ENCODE data around the gene SORBS2. TPM values are rescaled to one million over a fixed set of nuclear protein-coding genes. Genes with fewer than 3 reads are reported as not detected.
A peak's percentile ranks its signal among the peaks of the same experiment; 100 is the strongest.

The SORBS2 gene
- total and polyA plus RNA-seq, 2 of the 4 experiments (the other 2 are of a cell fraction), result 0.18 TPM; not detected in 1

DNA sequence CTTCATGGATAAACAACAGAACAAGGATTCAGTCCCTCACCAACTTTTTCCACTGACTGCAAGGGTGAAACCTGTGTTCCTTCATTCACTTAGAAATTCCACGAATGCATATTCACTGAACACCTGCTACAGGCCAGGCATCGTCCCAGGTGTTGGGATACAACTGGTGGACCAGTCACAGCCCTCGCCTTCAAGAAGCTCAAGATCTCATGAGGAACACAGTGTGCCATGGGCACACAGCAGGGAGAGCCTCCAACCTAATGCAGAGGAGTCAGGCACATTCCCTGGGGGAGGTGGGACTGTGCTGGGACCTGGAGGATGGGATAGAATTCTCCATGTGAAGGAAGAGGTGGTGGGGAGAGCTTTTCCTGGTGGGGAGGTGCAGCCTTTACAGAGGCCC lies 169.1 kb downstream of the SORBS2 start:
- Histone ChIP-seq H3K56ac (ENCODE audit: extremely low read depth, insufficient read depth, low read length) (no peak overlapping the region), H2AK5ac (ENCODE audit: low read depth, low read length) (no peak overlapping the region), H3K18ac (ENCODE audit: low read depth, low read length) (no peak overlapping the region), H3K27me3 (ENCODE audit: control insufficient read depth, insufficient read depth, low read length) (peaks cover 48% of the 10 kb centered on the region), H3K4me3 (ENCODE audit: insufficient read depth, low read depth, low read length) (no peak overlapping the region), H4K91ac (ENCODE audit: insufficient read depth, low read depth, low read length) (no peak overlapping the region), H2AK9ac (replicated peaks; ENCODE audit: low read depth, low read length, poor library complexity) (peak overlapping the region; percentile 14), H4K20me1 (ENCODE audit: insufficient read depth, low read length) (no peaks in the 10 kb centered on the region), H2BK20ac (ENCODE audit: low read depth, low read length) (no peak overlapping the region), H2BK15ac (ENCODE audit: low read depth, low read length) (no peak overlapping the region), H3K4me2 (ENCODE audit: low read depth, low read length) (no peak overlapping the region), H4K5ac (ENCODE audit: low read depth, low read length) (no peak overlapping the region), H3K9ac (ENCODE audit: low read depth, low read length) (no peak overlapping the region), H4K8ac (ENCODE audit: low read depth in 2 of 2, low read length in 2 of 2) (no peak overlapping the region), H2AFZ (replicated peaks; ENCODE audit: low read length, poor library complexity) (no peak overlapping the region), H3K4ac (ENCODE audit: low read depth, low read length) (no peak overlapping the region), H3K27ac (ENCODE audit: insufficient read depth, low read length) (no peak overlapping the region), H3K9me1 (ENCODE audit: insufficient read depth, low read length) (no peaks in the 10 kb centered on the region), H3K9me3 (ENCODE audit: control insufficient read depth, insufficient read depth, low read length) (no peaks in the 10 kb centered on the region), H3K36me3 (ENCODE audit: control insufficient read depth, insufficient read depth, low read length) (no peaks in the 10 kb centered on the region), H2BK5ac (ENCODE audit: low read depth, low read length, poor library complexity, severe bottlenecking) (no peak overlapping the region), H3K14ac (replicated peaks; ENCODE audit: low read depth, low read length) (no peak overlapping the region), H3K79me1 (ENCODE audit: low read depth in 1 of 2, low read length in 2 of 2) (no peaks in the 10 kb centered on the region), H3K23ac (ENCODE audit: low read depth, low read length) (no peak overlapping the region), H3K4me1 (ENCODE audit: control insufficient read depth, insufficient read depth, low read length) (peaks cover 3% of the 10 kb centered on the region; the same call in 1 of the 2 replicates), H2BK120ac (ENCODE audit: low read depth, low read length) (no peak overlapping the region)
- BruUV-seq (replicated peaks), result no TSS peak
- TF ChIP-seq, protein P1, sequence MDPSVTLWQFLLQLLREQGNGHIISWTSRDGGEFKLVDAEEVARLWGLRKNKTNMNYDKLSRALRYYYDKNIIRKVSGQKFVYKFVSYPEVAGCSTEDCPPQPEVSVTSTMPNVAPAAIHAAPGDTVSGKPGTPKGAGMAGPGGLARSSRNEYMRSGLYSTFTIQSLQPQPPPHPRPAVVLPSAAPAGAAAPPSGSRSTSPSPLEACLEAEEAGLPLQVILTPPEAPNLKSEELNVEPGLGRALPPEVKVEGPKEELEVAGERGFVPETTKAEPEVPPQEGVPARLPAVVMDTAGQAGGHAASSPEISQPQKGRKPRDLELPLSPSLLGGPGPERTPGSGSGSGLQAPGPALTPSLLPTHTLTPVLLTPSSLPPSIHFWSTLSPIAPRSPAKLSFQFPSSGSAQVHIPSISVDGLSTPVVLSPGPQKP (IDR thresholded peaks at IDR 0.05; ENCODE audit: borderline replicate concordance, low read depth, low read length), result no peak
- TF ChIP-seq RAD21 (IDR thresholded peaks at IDR 0.05; ENCODE audit: low read length), result no peak
- no peak for TF ChIP-seq SMC3 (IDR thresholded peaks at IDR 0.05; ENCODE audit: low read depth, low read length)
- TF ChIP-seq POLR2A (IDR thresholded peaks at IDR 0.05; ENCODE audit: low read depth, low read length), result no peak
- TF ChIP-seq MAFK (IDR thresholded peaks at IDR 0.05; ENCODE audit: low read depth, low read length), result no peak
- no peak for TF ChIP-seq NFE2L2 (IDR thresholded peaks at IDR 0.05; ENCODE audit: low read depth, low read length)
- no peak for TF ChIP-seq RFX5 (IDR thresholded peaks at IDR 0.05; ENCODE audit: low read depth, low read length)
- TF ChIP-seq MAZ (IDR thresholded peaks at IDR 0.05; ENCODE audit: borderline replicate concordance, low read depth, low read length), result no peak
- TF ChIP-seq, protein P2, sequence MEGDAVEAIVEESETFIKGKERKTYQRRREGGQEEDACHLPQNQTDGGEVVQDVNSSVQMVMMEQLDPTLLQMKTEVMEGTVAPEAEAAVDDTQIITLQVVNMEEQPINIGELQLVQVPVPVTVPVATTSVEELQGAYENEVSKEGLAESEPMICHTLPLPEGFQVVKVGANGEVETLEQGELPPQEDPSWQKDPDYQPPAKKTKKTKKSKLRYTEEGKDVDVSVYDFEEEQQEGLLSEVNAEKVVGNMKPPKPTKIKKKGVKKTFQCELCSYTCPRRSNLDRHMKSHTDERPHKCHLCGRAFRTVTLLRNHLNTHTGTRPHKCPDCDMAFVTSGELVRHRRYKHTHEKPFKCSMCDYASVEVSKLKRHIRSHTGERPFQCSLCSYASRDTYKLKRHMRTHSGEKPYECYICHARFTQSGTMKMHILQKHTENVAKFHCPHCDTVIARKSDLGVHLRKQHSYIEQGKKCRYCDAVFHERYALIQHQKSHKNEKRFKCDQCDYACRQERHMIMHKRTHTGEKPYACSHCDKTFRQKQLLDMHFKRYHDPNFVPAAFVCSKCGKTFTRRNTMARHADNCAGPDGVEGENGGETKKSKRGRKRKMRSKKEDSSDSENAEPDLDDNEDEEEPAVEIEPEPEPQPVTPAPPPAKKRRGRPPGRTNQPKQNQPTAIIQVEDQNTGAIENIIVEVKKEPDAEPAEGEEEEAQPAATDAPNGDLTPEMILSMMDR (conservative IDR thresholded peaks at IDR 0.05; ENCODE audit: low read depth, low read length), result no peak
- TF ChIP-seq, protein P3, sequence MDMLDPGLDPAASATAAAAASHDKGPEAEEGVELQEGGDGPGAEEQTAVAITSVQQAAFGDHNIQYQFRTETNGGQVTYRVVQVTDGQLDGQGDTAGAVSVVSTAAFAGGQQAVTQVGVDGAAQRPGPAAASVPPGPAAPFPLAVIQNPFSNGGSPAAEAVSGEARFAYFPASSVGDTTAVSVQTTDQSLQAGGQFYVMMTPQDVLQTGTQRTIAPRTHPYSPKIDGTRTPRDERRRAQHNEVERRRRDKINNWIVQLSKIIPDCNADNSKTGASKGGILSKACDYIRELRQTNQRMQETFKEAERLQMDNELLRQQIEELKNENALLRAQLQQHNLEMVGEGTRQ (IDR thresholded peaks at IDR 0.05; ENCODE audit: low read depth, low read length), result no peak
- no peak for TF ChIP-seq CHD1 (IDR thresholded peaks at IDR 0.05; ENCODE audit: low read depth, low read length)
- TF ChIP-seq FOS (IDR thresholded peaks at IDR 0.05; ENCODE audit: low read depth, low read length), result no peak
- no peak for TF ChIP-seq MXI1 (IDR thresholded peaks at IDR 0.05; ENCODE audit: borderline replicate concordance, low read depth, low read length)
- TF ChIP-seq RCOR1 (IDR thresholded peaks at IDR 0.05; ENCODE audit: insufficient replicate concordance, low read length), result no peak
- no peak for TF ChIP-seq BHLHE40 (IDR thresholded peaks at IDR 0.05; ENCODE audit: low read depth, low read length)
- WGBS, 2 experiments (ENCODE audit: extremely low coverage in 2 of 2, insufficient read length in 1 of 2), result no CpG with 5 or more reads among the region's 3 CpGs
- in situ Hi-C loops (cut with MboI; ENCODE audit: low sequenced_read_pairs) (no loop called here), dilution Hi-C loops (cut with HindIII; ENCODE audit: low sequenced_read_pairs, unreplicated experiment) (no loop called here), intact Hi-C loops (cut with micrococcal nuclease) (no loop called here)
- ChIA-PET POLR2A (ENCODE audit: unreplicated experiment) (no interaction called here), CTCF (interaction anchor here (4.1 kb wide), 1 partner anchor 378 kb away, joined by 57 read pairs; no protein-coding TSS in a partner anchor)
- no peak for DNase-seq
- ATAC-seq (ENCODE audit: low read depth), result no peak

Data from IMR-90 (cell line).